Left ventricle myocardium superior (tissue), 1 donor: ENCODE data around the gene RPL13A. TPM values are rescaled to one million over a fixed set of nuclear protein-coding genes. Genes with fewer than 3 reads are reported as not detected.
A peak's percentile ranks its signal among the peaks of the same experiment; 100 is the strongest.

Experiments
- ATAC-seq: fragments of 200-7000 bp; cut with Tn5 transposase; one replicate; pipeline ENCODE4 v1.9.1; 2020; ENCODE audit warnings: mild to moderate bottlenecking, moderate library complexity
- DNase-seq: peaks from one replicate; pipeline ENCODE4 v3.0.0-alpha.2; 2020
- intact Hi-C: fragments of 100-400 bp; cut with micrococcal nuclease; formaldehyde crosslinking; loops from one replicate; pipeline ENCODE4 v1.11.0; 2022
- total RNA-seq: library from RNA; stranded (reverse); fragmentation: NEBNext Ultra II Directional; extraction: Animal tissue kit (Norgen Biotek cat#: 25700); gene quantifications from one replicate; pipeline ENCODE4 v1.2.1, GENCODE V29; 2021
- donor health status: DM: no; HTN: yes; CAD: no; lungs with severe emphysema.

RPL13A gene
- total RNA-seq, 1 donor from 2014 or later = 1,289 TPM

GRCh38 chr19:49497047-49497788, 9.8 kb downstream of the RPL13A start:
- intact Hi-C loops = loop anchor here (2.0 kb wide), 1 partner anchor 74 kb away; no protein-coding TSS in a partner anchor
- DNase-seq = peak; percentile 68
- peak; percentile 2 for ATAC-seq

- intact Hi-C loops = loop anchor here (2.0 kb wide), 1 partner anchor 73 kb away; no protein-coding TSS in a partner anchor
These were observed 10.3 kb downstream of the RPL13A start for GRCh38 chr19:49497789-49498103.

GRCh38 chr19:49498475-49498874, 11.1 kb downstream of the RPL13A start:
- intact Hi-C loops = no loop called here
- DNase-seq (no peak), ATAC-seq (no peak)

More at GRCh38 chr19:49497789-49498103, 10.3 kb downstream of the RPL13A start:
- ATAC-seq = no peak
- no peak for DNase-seq

GRCh38 chr19:49499030-49499670, 11.7 kb downstream of the RPL13A start:
- ATAC-seq (no peak), DNase-seq (no peak)
- intact Hi-C loops = no loop called here

GRCh38 chr19:49502866-49503581, 15.6 kb downstream of the RPL13A start:
- DNase-seq (peak; percentile 36), ATAC-seq (peak; percentile 59)
- intact Hi-C loops = no loop called here

- intact Hi-C loops = no loop called here
- no peak for DNase-seq
- no peak for ATAC-seq
These were observed 16.2 kb downstream of the RPL13A start for GRCh38 chr19:49503582-49503962.

GRCh38 chr19:49506575-49507105, 19.2 kb downstream of the RPL13A start:
- ATAC-seq (peak; percentile 64), DNase-seq (peak; percentile 52)
- intact Hi-C loops = loop anchor here (5.0 kb wide), 1 partner anchor 36 kb away; no protein-coding TSS in a partner anchor

GRCh38 chr19:49507803-49508494, 20.5 kb downstream of the RPL13A start:
- intact Hi-C loops = loop anchor here (5.0 kb wide), 1 partner anchor 34 kb away; no protein-coding TSS in a partner anchor
- no peak for ATAC-seq

GRCh38 chr19:49512970-49513745, 25.8 kb downstream of the RPL13A start:
- DNase-seq (peak; percentile 83), ATAC-seq (peak; percentile 84)

More at GRCh38 chr19:49507803-49508494, 20.5 kb downstream of the RPL13A start:
- DNase-seq = no peak

GRCh38 chr19:49513746-49514118, 26.3 kb downstream of the RPL13A start:
- DNase-seq = no peak
- intact Hi-C loops = no loop called here
- ATAC-seq = no peak

More at GRCh38 chr19:49512970-49513745, 25.8 kb downstream of the RPL13A start:
- intact Hi-C loops = no loop called here

GRCh38 chr19:49514151-49514550, 26.7 kb downstream of the RPL13A start:
- intact Hi-C loops = no loop called here

GRCh38 chr19:49515767-49516166, 28.4 kb downstream of the RPL13A start:
- DNase-seq (peak; percentile 55), ATAC-seq (peak; percentile 14)
- intact Hi-C loops = no loop called here

More at GRCh38 chr19:49514151-49514550, 26.7 kb downstream of the RPL13A start:
- DNase-seq (no peak), ATAC-seq (no peak)

- no peak for DNase-seq
- intact Hi-C loops = no loop called here
- ATAC-seq = no peak
These were observed 30.6 kb downstream of the RPL13A start for GRCh38 chr19:49518033-49518432.

- intact Hi-C loops = no loop called here
- DNase-seq = no peak
- ATAC-seq = peak; percentile 71
These were observed 33.4 kb downstream of the RPL13A start for GRCh38 chr19:49520705-49521319.

- ATAC-seq (no peak), DNase-seq (no peak)
- intact Hi-C loops = no loop called here
These were observed 37.5 kb downstream of the RPL13A start for GRCh38 chr19:49524812-49525455.

GRCh38 chr19:49528211-49528771, 40.9 kb downstream of the RPL13A start:
- intact Hi-C loops = no loop called here
- DNase-seq (peak; percentile 40), ATAC-seq (peak; percentile 7)

GRCh38 chr19:49530708-49531107, 43.3 kb downstream of the RPL13A start:
- intact Hi-C loops = no loop called here
- DNase-seq = no peak
- ATAC-seq = no peak
